HG02840 (cell line): Measurements from ENCODE around the gene DLG4.
"Not testable (repeated sequence)": the region's sequence is repeated elsewhere in the genome, so short reads cannot be mapped to it uniquely, and the experiment has no call there.

Experiments
- ATAC-seq: cut with Tn5 transposase; IDR thresholded peaks from one replicate; pipeline ENCODE4 v1.9.1; 2021; ENCODE audit warnings: mild to moderate bottlenecking, moderate library complexity, moderate number of reproducible peaks; ENCODE audit not compliant: unreplicated experiment, low FRiP score

The DLG4 gene

DNA sequence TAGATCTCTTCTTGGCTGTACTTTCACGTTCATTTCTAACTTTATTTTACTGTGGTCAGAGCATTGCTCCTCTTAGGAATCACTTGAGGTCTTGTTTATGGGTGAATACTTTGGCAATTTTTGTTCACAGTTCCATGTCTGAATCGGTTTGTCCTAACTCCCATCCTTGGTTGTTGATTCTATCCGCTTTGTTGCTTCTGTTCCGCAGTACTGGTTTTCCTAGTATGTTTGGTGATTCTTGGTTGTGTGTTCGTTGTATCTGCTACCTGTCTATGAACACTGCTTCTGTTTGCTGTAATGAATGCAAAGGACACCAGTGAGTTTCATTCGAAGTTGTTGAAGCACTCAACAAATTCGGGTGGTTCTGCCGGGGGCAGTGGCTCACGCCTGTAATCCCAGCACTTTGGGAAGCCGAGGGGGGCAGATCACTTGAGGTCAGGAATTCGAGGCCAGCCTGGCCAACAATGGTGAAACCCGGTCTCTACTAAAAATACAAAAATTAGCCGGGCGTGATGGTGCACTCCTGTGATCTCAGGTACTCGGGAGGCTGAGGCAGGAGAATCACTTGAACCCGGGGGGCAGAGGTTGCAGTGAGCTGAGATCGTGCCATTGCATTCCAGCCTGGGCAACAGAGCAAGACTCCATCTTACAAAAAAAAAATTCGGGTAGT, 47.0 kb downstream of the DLG4 start:
- ATAC-seq = not testable (repeated sequence)

DNA sequence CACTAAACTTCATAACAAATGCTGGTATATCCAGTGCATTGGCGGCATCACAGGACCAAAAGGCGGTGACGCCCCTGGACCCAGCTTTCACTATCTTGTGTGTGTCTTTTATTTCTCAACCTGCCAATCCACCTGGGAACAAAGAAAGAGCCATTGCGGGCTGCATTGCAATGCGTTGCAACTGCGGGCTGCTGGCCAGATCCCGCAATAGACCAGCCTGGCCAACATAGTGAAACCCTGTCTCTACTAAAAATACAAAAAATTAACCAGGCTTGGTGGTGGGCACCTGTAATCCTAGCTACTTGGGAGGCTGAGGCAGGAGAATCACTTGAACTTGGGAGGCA, 50.1 kb downstream of the DLG4 start:
- ATAC-seq = not testable (repeated sequence)

DNA sequence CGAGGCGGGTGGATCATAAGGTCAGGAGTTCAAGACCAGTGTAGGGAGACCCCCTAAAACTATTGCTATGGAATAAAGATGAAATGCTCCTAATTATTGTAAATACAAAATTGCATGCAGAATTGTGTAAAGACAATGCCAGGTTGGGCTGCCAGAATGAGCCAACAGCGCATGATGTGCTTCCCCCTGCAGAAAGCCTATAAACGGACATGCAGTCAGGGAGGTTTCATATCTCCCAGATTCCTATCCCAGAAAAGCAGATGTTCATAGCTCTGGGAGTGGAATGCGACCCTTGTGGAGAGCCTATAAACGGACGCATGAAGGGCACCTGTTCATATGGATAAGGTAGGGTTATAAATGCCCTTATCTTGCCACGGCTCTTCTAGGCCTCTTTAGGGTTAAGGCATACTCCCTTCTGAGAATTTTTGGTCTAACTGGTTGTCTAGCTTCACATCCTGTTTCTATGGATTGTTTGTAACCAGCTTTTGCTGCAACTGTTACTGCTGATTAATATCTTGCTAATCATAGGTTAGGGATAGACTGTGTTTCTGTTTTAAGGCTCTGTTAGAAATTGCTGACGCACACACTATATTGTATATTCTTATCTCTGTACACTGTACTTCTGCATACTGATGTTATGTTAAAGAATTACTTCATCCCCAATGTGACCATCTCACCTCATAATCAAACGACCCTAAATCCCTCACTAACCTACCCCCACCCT, 50.6 kb downstream of the DLG4 start:
- not testable (repeated sequence) for ATAC-seq

DNA sequence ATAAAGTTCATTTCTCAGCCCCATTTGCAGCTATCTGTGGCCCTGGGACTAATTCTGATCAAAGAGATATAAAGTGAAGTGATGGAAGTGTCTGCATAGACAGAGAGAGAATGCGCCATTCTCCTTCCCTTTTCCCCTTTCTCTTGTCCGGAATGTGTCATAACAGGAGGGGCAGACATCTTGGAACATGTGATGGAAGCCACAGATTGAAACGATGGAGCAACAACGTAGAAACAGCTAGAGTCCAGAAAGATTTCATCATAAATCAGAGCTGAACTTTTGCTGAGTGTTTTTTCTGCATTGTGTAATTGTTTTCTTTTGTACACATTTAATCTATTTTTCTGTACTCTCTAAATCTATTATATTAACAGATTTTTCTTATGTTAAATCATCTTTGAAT, 51.8 kb downstream of the DLG4 start:
- no peak for ATAC-seq

DNA sequence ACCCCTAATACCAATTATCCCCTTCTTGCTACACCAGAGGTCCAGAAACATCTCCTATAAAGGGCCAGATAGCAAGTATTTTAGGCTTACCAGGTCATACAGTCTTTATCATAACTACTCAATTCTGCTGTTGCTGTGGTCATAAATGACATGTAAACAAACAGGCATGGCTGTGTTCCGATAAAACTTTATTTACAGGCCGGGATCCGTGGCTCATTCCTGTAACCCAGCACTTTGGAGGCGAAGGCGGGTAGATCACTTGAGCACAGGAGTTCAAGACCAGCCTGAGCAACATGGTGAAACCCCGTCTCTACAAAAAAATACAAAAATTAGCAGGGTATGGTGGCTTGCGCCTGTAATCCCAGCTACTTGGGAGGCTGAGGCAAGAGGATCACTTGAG, 52.8 kb downstream of the DLG4 start:
- ATAC-seq = no peak

DNA sequence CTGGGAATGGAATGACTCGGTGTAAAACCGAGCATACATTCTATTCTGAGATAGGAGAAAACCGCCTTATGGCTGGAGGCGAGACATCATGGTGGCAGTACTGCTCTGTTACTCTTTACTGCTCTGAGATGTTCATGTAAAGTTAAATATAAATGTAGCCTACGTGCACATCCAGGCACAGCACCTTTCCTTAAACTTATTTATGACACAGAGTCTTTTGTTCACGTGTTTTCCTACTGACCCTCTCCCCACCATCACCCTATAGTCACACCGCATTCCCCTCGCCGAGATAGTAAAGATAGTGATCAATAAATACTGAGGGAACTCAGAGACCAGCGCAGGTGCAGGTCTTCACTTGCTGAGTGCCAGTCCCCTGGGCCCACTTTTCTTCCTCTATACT, 60.1 kb downstream of the DLG4 start:
- not testable (repeated sequence) for ATAC-seq

DNA sequence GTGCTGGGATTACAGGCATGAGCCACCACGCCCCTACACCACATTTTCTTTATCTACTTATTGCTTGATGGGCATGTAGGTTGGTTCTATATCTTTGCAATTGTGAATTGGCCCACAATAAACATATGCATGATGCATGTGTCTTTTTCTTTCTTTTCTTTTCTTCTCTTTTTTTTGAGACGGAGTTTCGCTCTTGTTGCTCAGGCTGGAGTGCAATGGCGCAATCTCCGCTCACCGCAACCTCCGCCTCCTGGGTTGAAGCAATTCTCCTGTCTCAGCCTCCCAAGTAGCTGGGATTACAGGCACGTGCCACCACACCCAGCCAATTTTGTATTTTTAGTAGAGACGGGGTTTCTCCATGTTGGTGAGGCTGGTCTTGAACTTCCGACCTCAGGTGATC, 61.2 kb downstream of the DLG4 start:
- not testable (repeated sequence) for ATAC-seq

DNA sequence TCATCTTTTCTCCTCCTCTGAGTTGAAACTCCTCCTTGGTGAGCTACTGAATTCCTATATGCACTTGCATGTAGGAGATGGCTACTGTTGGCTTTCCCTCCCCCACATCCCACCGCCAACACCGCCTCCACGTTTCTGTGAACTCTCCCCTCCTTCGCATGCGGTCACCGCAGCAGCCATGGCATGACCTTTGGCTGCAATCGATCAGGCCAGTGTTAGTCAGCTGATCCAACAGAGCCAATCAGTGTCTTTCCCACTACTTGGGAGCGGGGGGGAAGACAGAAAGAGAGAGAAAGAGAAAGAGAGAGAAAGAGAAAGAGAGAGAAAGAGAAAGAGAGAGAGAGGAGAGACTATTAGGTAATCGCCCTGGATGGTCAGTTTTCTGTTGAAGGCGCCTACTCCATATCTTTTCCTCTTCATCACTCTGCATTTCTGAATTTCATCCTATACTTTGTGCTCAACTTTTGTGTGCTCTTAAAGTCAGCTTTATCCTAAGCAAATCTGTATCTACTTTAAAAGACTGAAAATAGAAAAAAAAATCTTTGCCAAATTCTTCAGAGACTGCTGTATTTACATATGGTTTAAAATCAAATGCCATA, 63.2 kb downstream of the DLG4 start:
- no peak for ATAC-seq

DNA sequence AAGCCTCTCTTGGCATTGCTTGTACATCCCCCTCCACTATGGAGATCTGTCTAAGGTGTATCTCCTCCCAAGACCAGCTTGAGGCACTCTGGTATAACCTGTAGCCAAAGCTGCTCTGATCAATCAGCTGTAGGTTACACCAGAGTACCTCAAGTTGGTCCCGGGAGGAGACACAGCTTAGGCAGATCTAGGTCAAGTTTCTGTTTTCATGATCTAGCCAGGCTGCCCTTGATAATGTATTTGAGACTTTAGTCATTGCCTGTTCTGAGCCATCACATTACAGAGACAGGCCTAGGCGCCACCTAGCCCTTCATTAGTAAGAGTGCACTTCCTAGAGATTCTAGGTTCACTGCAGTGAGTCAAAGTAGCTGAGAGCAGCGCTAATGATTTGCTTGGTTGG, 71.9 kb downstream of the DLG4 start:
- no peak for ATAC-seq

DNA sequence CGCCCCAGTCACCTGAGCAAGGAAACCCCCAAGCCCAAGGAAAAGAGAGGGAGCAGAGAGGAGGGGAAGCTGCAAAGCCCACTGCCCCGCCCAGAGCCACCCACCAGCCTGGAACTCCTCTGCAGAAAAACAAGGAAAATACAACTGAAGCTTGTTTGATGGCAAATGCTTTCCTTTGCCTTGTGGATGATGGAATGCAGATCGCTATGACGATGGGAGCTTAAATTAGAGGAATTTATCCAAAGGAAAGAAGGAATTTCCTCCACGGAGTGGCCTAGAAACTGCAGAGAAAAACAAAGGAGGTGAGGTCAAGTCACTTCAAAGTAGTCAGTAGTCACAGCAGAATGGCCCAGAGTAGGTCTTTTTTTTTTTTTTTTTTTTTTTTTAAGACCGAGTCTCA, 73.5 kb downstream of the DLG4 start:
- no peak for ATAC-seq

DNA sequence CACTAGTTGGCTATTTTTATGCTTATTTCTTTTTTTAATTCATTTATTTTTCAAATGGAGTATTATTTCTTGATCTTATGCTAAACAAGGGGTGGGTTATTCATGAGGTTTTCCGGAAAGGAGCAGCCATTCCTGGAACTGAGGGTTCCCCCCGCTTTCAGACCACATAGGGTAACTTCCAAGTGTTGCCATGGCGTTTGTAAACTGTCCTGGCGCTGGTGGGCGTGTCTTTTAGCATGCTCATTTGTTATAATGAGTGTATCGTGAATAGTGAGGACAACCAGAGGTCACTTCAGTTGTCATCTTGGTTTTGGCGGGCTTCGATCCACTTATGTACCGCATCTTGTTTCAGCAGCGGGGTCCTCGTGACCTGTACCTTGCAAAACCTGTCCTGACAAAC, 75.4 kb downstream of the DLG4 start:
- ATAC-seq = no peak

DNA sequence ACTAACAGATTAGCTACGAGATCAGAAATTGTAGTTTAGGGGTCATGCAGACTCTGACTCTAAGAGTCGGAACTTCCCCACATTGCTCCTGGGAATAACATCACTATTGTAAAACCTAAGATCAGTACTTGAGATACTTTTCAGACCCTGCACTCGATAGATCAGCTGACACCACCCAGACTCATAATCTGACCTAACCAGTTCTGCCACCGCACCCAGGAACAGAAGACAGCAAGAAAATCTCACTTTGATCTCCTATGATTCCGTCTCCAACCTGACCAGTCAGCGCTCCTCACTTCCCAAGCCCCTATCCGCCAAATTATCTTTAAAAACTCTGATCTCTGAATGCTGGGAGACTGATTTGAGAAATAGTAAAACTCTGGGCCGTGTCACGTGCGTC, 77.8 kb downstream of the DLG4 start:
- no peak for ATAC-seq

DNA sequence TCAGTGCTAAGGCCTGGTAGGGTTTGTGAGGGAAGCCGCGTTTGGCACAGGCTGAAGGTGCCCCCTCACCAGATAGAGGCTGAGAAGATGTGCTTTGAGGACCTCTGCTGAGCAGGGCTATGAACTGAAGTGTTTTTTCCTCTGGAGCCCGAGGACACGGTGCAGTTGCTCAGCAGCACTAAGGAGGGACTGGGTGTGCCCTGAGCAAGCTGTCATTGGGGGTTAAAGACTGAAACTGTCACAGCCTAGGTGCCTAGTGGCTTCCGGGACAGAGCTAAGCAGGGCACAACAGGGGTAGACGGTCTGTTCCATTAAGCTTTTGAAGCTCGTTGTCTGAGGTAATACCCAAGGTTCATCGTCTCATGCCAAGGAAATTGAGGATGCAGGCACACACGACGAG, 80.2 kb downstream of the DLG4 start:
- ATAC-seq = no peak

DNA sequence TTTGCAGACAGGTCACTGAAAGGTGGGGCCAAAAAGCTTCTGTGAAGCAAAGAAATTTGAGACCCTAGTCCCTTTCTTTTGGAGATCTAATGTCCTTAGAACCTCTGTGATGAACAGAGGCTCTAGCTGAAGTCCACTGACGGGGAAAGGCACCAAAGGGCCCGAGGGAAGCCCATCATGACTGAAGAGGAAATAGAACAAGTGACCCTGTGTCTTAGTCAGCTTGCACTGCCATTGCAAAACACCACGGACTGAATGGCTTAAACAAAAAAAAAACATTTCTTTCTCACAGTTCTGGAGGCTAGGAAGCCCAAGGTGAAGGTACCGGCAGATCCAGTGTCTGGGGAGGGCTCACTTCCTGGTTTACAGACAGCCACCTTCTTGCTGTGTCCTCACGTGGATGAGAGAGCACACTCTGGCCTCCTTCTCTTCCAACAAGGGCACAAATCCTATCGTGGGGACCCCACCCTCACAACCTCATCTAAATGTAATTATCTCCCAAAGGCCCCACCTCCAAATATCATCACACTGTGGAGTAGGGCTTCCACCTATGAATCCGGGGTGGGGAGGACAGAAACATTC, 80.7 kb downstream of the DLG4 start:
- ATAC-seq = no peak

DNA sequence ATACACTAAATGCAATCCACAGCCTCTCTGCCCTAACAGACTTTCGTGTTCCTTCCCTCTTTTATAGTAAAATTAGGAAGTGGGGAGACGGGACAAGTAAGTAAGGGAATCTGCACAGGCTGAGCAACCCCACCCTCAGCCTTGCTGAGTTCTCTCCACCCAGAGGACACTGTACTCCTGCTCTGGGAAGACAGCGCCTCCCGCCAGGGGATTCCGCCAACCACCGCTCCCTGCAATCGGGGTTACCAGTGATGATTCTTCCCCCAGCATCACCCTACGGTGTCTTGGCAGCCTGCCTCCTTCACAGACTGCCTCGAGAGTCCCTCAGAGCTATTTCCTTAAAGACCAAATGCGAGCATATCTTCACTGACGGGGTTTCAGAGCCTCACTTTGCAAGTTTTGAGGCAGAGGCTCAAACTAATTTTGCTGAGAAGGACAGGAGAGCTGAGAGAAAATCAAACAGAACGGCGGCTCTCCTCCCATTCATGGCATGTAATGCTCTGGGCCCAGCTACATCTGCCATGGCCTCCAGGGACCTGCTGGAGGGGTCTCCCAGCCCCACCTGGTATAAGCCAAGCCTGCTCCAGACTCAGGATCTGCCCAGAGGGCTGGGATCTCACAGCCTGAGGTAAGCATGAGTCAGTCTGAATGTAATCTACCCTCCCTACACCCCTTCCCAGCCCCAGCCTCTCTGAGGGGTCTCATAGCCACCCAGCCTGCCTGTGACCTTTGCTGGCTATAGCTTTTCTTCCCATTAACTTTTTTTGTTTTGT, 82.3 kb downstream of the DLG4 start:
- ATAC-seq = no peak
